NOMO-1 treated with DMSO at 0.1 percent for 48 hours (cell line): ENCODE measurements around the gene CNTN5.
"Not testable (repeated sequence)": the region's sequence is repeated elsewhere in the genome, so short reads cannot be mapped to it uniquely, and the experiment has no call there.

ENCODE experiments used
- DNase-seq: peaks from one replicate; lab custom pipeline; 2025; ENCODE audit not compliant: unreplicated experiment; lab: John Stamatoyannopoulos, UW

The CNTN5 gene

GRCh38 chr11:99020352-99021225 lies at the start of gene CNTN5:
CNTN5 (plus strand) TSS chr11:99020949.
- peak; percentile 32 for DNase-seq

- no peak for DNase-seq
Measured at GRCh38 chr11:98979205-98979604, 41.5 kb upstream of the CNTN5 start.

GRCh38 chr11:99015634-99016454 lies 4.9 kb upstream of the CNTN5 start:
- DNase-seq, result peak; percentile 41

GRCh38 chr11:99019696-99020095 lies 1.1 kb upstream of the CNTN5 start:
- DNase-seq, result no peak

GRCh38 chr11:99037057-99037456 lies 16.3 kb downstream of the CNTN5 start:
- no peak for DNase-seq

GRCh38 chr11:99063331-99063730 lies 42.6 kb downstream of the CNTN5 start:
- DNase-seq, result no peak

- DNase-seq, result no peak
Measured at GRCh38 chr11:99065121-99065520, 44.4 kb downstream of the CNTN5 start.

- no peak for DNase-seq
Measured at GRCh38 chr11:99066618-99067317, 46.0 kb downstream of the CNTN5 start.

GRCh38 chr11:99068832-99069231 lies 48.1 kb downstream of the CNTN5 start:
- DNase-seq, result peak; percentile 77

- peak; percentile 18 for DNase-seq
Measured at GRCh38 chr11:99069856-99070444, 49.2 kb downstream of the CNTN5 start.

- DNase-seq, result no peak
Measured at GRCh38 chr11:99079576-99079975, 58.8 kb downstream of the CNTN5 start.

GRCh38 chr11:99080154-99080553 lies 59.4 kb downstream of the CNTN5 start:
- DNase-seq, result no peak

- no peak for DNase-seq
Measured at GRCh38 chr11:99098258-99098657, 77.5 kb downstream of the CNTN5 start.

GRCh38 chr11:99098751-99099150 lies 78.0 kb downstream of the CNTN5 start:
- DNase-seq, result no peak

- no peak for DNase-seq
Measured at GRCh38 chr11:99117603-99118002, 96.9 kb downstream of the CNTN5 start.

GRCh38 chr11:99133862-99134261 lies 113.1 kb downstream of the CNTN5 start:
- not testable (repeated sequence) for DNase-seq

- no peak for DNase-seq
Measured at GRCh38 chr11:99135508-99135907, 114.8 kb downstream of the CNTN5 start.

- no peak for DNase-seq
Measured at GRCh38 chr11:99142237-99142636, 121.5 kb downstream of the CNTN5 start.

- no peak for DNase-seq
Measured at GRCh38 chr11:99148352-99148751, 127.6 kb downstream of the CNTN5 start.

- no peak for DNase-seq
Measured at GRCh38 chr11:99154277-99154676, 133.5 kb downstream of the CNTN5 start.

- DNase-seq, result no peak
Measured at GRCh38 chr11:99160447-99160846, 139.7 kb downstream of the CNTN5 start.
